Stimulated activated CD8-positive, alpha-beta memory T cell treated with anti-CD3 and anti-CD28 coated beads, Interleukin-2, amount 100 ng/mL, for 48 hours (primary cell): ENCODE results near the gene FAM76A.
A peak's percentile ranks its signal among the peaks of the same experiment; 100 is the strongest.
"Not testable (repeated sequence)": the region's sequence is repeated elsewhere in the genome, so short reads cannot be mapped to it uniquely, and the experiment has no call there.

Experiments used
- DNase-seq, 2 donors: peaks; one replicate each; pipeline ENCODE4 v3.0.0-alpha.2; 2020; ENCODE audit warnings: low read depth in 2 of 2

Gene FAM76A

GRCh38 chr1:27725374-27726172 lies at the start of gene FAM76A:
Gene FAM76A, plus strand, starts transcription at chr1:27725961. Its CDS starts 120 bp downstream, at chr1:27726081.
- DNase-seq, result peak; percentile 99

GRCh38 chr1:27676410-27676809 lies 49.4 kb upstream of the FAM76A start:
- DNase-seq, result no peak

GRCh38 chr1:27678747-27679146 lies 47.0 kb upstream of the FAM76A start:
- DNase-seq, result no peak

- not testable (repeated sequence) for DNase-seq
Measured at GRCh38 chr1:27680225-27680791, 45.5 kb upstream of the FAM76A start.

- DNase-seq, result not testable (repeated sequence)
Measured at GRCh38 chr1:27681580-27681979, 44.2 kb upstream of the FAM76A start.

GRCh38 chr1:27682351-27682944 lies 43.3 kb upstream of the FAM76A start:
- DNase-seq, result no peak

- no peak for DNase-seq
Measured at GRCh38 chr1:27684176-27684575, 41.6 kb upstream of the FAM76A start.

- DNase-seq, result no peak
Measured at GRCh38 chr1:27686223-27686990, 39.4 kb upstream of the FAM76A start.

- DNase-seq, result no peak
Measured at GRCh38 chr1:27687906-27688305, 37.9 kb upstream of the FAM76A start.

- no peak for DNase-seq
Measured at GRCh38 chr1:27689423-27690173, 36.2 kb upstream of the FAM76A start.

- DNase-seq, result no peak
Measured at GRCh38 chr1:27690183-27690582, 35.6 kb upstream of the FAM76A start.

GRCh38 chr1:27696835-27697234 lies 28.9 kb upstream of the FAM76A start:
- not testable (repeated sequence) for DNase-seq

- no peak for DNase-seq
Measured at GRCh38 chr1:27704958-27705357, 20.8 kb upstream of the FAM76A start.

- no peak for DNase-seq
Measured at GRCh38 chr1:27705545-27705944, 20.2 kb upstream of the FAM76A start.

GRCh38 chr1:27710574-27710973 lies 15.2 kb upstream of the FAM76A start:
- no peak for DNase-seq

- no peak for DNase-seq
Measured at GRCh38 chr1:27713139-27713725, 12.5 kb upstream of the FAM76A start.

- no peak for DNase-seq
Measured at GRCh38 chr1:27713869-27714513, 11.8 kb upstream of the FAM76A start.

- DNase-seq, result no peak
Measured at GRCh38 chr1:27716262-27716895, 9.4 kb upstream of the FAM76A start.

GRCh38 chr1:27719286-27720251 lies 6.2 kb upstream of the FAM76A start:
- DNase-seq, result no peak
